RWPE1 (cell line): ENCODE measurements around the gene DAPK2.

Source experiments
- CTCF ChIA-PET: fragments of 350-600 bp; sonication (Branson Sonifier 250); formaldehyde crosslinking; extraction: SDS; loops from one replicate; lab custom pipeline; 2021; lab: Yijun Ruan, JAX
- POLR2A ChIA-PET: fragments of 400-600 bp; formaldehyde crosslinking; extraction: SDS; loops from one replicate; lab custom pipeline; 2020; ENCODE audit warnings: antibody characterized with exemption; ENCODE audit not compliant: low non-redundant PET; lab: Yijun Ruan, JAX
- DNase-seq: peaks from one replicate; pipeline ENCODE4 v3.0.0; 2012; ENCODE audit warnings: low spot score
- H3K27ac ChIP-seq: fragments of 450-650 bp; 2 replicates; pipeline ENCODE4 v1.5.1; 2017
- TF ChIP-seq, protein P1 (sequence below): fragments of 450-650 bp; conservative IDR thresholded peaks from 2 replicates; pipeline ENCODE4 v1.5.1; 2017; ENCODE audit warnings: low read depth, mild to moderate bottlenecking

The DAPK2 gene

GRCh38 chr15:63946524-63947065 is 99.7 kb downstream of the DAPK2 start:
- TF ChIP-seq, protein P1, sequence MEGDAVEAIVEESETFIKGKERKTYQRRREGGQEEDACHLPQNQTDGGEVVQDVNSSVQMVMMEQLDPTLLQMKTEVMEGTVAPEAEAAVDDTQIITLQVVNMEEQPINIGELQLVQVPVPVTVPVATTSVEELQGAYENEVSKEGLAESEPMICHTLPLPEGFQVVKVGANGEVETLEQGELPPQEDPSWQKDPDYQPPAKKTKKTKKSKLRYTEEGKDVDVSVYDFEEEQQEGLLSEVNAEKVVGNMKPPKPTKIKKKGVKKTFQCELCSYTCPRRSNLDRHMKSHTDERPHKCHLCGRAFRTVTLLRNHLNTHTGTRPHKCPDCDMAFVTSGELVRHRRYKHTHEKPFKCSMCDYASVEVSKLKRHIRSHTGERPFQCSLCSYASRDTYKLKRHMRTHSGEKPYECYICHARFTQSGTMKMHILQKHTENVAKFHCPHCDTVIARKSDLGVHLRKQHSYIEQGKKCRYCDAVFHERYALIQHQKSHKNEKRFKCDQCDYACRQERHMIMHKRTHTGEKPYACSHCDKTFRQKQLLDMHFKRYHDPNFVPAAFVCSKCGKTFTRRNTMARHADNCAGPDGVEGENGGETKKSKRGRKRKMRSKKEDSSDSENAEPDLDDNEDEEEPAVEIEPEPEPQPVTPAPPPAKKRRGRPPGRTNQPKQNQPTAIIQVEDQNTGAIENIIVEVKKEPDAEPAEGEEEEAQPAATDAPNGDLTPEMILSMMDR = no peak
- no peak for DNase-seq
- ChIA-PET POLR2A (no interaction called here), CTCF (interaction anchor here (0.5 to 4.2 kb wide), 9 partner anchors 14 to 121 kb away, joined by 3 to 56 read pairs (median 5); partner anchors contain the start of gene DAPK2)
- peak overlapping the region; percentile 70 for H3K27ac ChIP-seq

- TF ChIP-seq, protein P1 = no peak
- POLR2A ChIA-PET = no interaction called here
- DNase-seq = peak; percentile 91
- peak overlapping the region; percentile 70 for H3K27ac ChIP-seq
- CTCF ChIA-PET = interaction anchor here (0.6 to 4.2 kb wide), 37 partner anchors 8 to 193 kb away, joined by 3 to 56 read pairs (median 5); partner anchors contain the start of gene DAPK2
Measured at GRCh38 chr15:63945838-63946298, 100.4 kb downstream of the DAPK2 start.

GRCh38 chr15:63945007-63945788 is 101.1 kb downstream of the DAPK2 start:
- peak; percentile 83 for DNase-seq
- CTCF ChIA-PET = interaction anchor here (0.5 to 4.2 kb wide), 38 partner anchors 9 to 796 kb away, joined by 3 to 56 read pairs (median 5); partner anchors contain the start of gene DAPK2
- TF ChIP-seq, protein P1 = peak; percentile 98
- H3K27ac ChIP-seq = peak overlapping the region; percentile 70
- POLR2A ChIA-PET = no interaction called here

DNA sequence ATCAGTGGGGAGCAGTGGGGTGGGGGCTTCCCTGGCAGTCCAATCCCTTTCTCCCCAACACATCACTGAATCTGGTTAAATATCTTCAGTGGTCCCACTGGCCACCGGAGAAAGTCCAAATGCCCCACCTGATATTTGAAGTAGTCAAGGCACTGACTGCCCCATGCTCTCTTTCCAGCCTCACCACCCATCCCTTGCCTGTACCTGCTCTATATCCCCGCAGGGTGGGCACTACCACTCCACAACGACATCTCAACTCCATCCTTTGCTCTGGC is 101.7 kb downstream of the DAPK2 start:
- no peak overlapping the region for H3K27ac ChIP-seq
- TF ChIP-seq, protein P1 = no peak
- ChIA-PET CTCF (interaction anchor here (0.5 to 4.2 kb wide), 10 partner anchors 8 to 795 kb away, joined by 3 to 56 read pairs (median 6); partner anchors contain the start of gene DAPK2), POLR2A (no interaction called here)
- DNase-seq = no peak

GRCh38 chr15:63943829-63944680 is 102.2 kb downstream of the DAPK2 start:
- TF ChIP-seq, protein P1 = no peak
- no peak overlapping the region for H3K27ac ChIP-seq
- CTCF ChIA-PET = interaction anchor here (0.7 to 4.2 kb wide), 4 partner anchors 18 to 127 kb away, joined by 6 to 56 read pairs (median 10); partner anchors contain the start of gene DAPK2
- POLR2A ChIA-PET = no interaction called here
- no peak for DNase-seq
